Activated CD8-positive, alpha-beta T cell treated with anti-CD3 and anti-CD28 coated beads, Interleukin-2, amount 10 ng/mL, durations not matched to agents 7 days and 5 days (primary cell): Measurements from ENCODE around the gene CENPQ. TPM values are rescaled to one million over a fixed set of nuclear protein-coding genes. Genes with fewer than 3 reads are reported as not detected.

Experiments used
- ATAC-seq: fragments of 150-1000 bp; cut with Tn5 transposase; one replicate; pipeline ENCODE4 v1.10.0; 2021; ENCODE audit warnings: moderate library complexity
- CTCF ChIA-PET: fragments of 350-600 bp; sonication (Branson Sonifier 250); formaldehyde crosslinking; loops from one replicate; lab custom pipeline; 2021; ENCODE audit warnings: antibody characterized with exemption; lab: Charles Lee
- POLR2A ChIA-PET: fragments of 350-600 bp; sonication (Branson Sonifier 250); formaldehyde crosslinking; loops from one replicate; lab custom pipeline; 2021; ENCODE audit warnings: antibody characterized with exemption; lab: Charles Lee
- DNase-seq: peaks from one replicate; pipeline ENCODE4 v3.0.0-alpha.2; 2020
- H3K27ac Mint-ChIP-seq: one replicate; pipeline ENCODE4 v1.8.0; 2021; ENCODE audit warnings: mild to moderate bottlenecking, mixed read lengths
- H3K27me3 Mint-ChIP-seq: one replicate; pipeline ENCODE4 v1.8.0; 2021; ENCODE audit warnings: low read depth, mixed read lengths
- H3K36me3 Mint-ChIP-seq: one replicate; pipeline ENCODE4 v1.8.0; 2021; ENCODE audit warnings: low read depth, mixed read lengths
- H3K4me1 Mint-ChIP-seq: one replicate; pipeline ENCODE4 v1.8.0; 2021; ENCODE audit warnings: low read depth, mixed read lengths
- H3K4me3 Mint-ChIP-seq: one replicate; pipeline ENCODE4 v1.8.0; 2021; ENCODE audit warnings: mild to moderate bottlenecking, mixed read lengths
- H3K9me3 Mint-ChIP-seq: one replicate; pipeline ENCODE4 v1.8.0; 2022; ENCODE audit warnings: mixed read lengths; ENCODE audit not compliant: insufficient read depth
- total RNA-seq, 2 experiments: library from RNA; stranded (reverse); gene quantifications; one replicate each; pipeline ENCODE4 v1.2.3, GENCODE V29; 2021

CENPQ gene, protein sequence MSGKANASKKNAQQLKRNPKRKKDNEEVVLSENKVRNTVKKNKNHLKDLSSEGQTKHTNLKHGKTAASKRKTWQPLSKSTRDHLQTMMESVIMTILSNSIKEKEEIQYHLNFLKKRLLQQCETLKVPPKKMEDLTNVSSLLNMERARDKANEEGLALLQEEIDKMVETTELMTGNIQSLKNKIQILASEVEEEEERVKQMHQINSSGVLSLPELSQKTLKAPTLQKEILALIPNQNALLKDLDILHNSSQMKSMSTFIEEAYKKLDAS
- 10 to 100 TPM; 18.2 to 18.9 TPM for total RNA-seq

DNA sequence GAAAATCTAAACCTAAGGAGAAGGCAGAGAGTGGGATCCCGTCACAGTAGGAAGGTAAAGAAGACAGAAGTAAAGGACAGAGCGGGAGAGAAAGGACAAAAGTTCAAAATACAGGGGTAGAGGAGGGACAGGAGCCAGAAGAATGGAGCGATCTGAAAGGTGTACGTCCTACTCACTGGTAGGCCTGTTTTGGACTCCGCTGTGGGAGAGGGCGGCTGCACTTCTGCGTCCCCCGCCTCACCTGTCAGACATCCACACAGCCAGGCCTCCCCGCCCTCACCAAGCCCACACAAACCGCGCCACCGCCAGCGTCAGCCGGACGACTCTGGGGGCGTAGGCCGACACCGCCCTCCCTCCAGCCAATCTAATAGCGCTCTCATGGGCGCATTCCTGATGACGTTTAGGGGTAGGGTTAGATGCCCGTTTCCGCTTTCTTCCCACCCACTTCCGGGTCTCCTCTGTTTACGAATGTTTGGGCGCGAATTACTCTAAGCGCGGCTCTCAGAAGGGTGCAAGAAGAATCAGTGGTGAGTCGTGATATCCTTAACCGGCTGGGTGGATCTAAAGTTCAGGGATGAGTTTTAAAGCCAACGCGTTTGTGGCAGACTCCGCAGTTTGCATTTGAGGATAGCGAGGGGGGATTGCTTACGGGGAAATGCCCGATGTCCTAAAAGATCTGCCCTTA, at the start of gene CENPQ, which contains the start of gene MMUT:
Gene CENPQ, plus strand, starts transcription at position 444 of the 685 bp plus-strand sequence. CDS start 6,807 bp downstream, outside the sequence.
Gene MMUT, minus strand, starts transcription at position 327 of the 685 bp plus-strand sequence. CDS start 3,787 bp downstream, outside the sequence.
- POLR2A ChIA-PET, result no interaction called here
- no peaks in the 10 kb centered on the region for H3K27me3 Mint-ChIP-seq
- DNase-seq (peak; percentile 96), ATAC-seq (peak; percentile 99)
- CTCF ChIA-PET, result interaction anchor here (1.2 kb wide), 1 partner anchor 9 kb away, joined by 3 read pairs; no protein-coding TSS in a partner anchor
- H3K9me3 Mint-ChIP-seq, result no peaks in the 10 kb centered on the region
- peaks cover 39% of the 10 kb centered on the region for H3K4me1 Mint-ChIP-seq
- H3K36me3 Mint-ChIP-seq, result peaks cover 21% of the 10 kb centered on the region
- peak within 1 kb of the TSS; percentile 97 for H3K27ac Mint-ChIP-seq
- H3K4me3 Mint-ChIP-seq, result peak within 1 kb of the TSS; percentile 99

DNA sequence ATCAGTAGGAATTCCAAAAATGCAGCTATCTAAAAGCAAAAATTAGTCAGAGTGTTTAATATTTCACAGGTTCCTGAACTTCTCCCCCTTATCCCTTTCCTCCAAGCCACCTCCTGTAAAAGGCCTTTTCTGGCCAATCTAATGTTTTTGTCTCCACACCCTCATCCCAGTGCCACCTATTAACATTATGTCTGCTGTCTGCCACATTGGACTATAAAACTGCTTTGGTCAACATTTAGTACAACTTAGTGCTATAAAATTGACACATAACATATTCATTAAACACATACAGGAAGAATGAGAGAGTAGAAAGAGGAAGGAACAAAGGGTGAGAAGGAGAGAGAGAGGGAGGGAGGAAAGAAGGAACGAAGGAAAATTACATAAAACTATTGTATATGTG, 47.8 kb upstream of the CENPQ start:
- Mint-ChIP-seq H3K4me3 (no peak overlapping the region), H3K9me3 (no peaks in the 10 kb centered on the region), H3K27me3 (peaks cover 15% of the 10 kb centered on the region), H3K27ac (no peak overlapping the region), H3K36me3 (no peaks in the 10 kb centered on the region), H3K4me1 (no peaks in the 10 kb centered on the region)
- CTCF ChIA-PET, result no interaction called here
- ATAC-seq (no peak), DNase-seq (no peak)
- POLR2A ChIA-PET, result no interaction called here

DNA sequence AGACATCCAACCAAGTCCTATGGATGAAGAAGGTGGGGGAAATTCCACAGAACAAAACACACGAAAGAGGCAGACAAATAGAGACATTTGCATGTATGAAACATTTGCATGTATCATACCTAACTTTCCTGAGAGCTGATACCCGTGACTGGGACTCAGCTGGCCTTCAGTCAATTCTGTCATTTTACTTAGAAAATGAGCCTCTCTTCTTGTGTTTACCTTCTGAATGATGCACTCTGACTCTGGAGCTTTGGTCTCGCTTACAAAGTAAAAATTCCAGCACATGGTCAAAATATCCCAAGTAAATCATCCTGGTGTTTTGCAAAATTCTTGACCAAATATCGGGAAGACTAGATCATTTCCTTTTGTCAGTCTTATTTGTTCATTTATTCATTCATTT, 47.0 kb upstream of the CENPQ start:
- no peak for ATAC-seq

DNA sequence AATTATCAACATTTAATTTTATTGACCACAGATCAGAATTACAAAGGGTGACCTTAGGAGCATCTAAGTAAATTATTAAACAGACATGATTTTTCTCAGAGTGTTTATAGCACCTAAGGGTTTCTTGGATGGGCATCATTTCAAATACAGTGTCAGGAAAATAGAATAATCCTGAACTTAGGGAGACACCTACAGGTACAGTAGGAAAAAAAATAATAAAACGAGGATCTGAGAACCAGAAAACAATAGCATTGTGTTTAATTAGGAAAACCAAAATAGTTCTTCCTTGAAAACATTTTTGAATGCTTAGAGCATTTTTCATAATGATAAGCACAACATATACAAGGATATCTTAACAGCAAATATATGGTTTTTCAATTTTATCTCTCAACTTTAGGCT, 39.4 kb upstream of the CENPQ start:
- ChIA-PET CTCF (no interaction called here), POLR2A (no interaction called here)
- Mint-ChIP-seq H3K36me3 (no peaks in the 10 kb centered on the region), H3K27ac (no peak overlapping the region), H3K4me3 (no peak overlapping the region), H3K27me3 (peaks cover 7% of the 10 kb centered on the region), H3K4me1 (no peaks in the 10 kb centered on the region), H3K9me3 (no peaks in the 10 kb centered on the region)
- DNase-seq, result no peak
- no peak for ATAC-seq

More for the DNA sequence above, 47.0 kb upstream of the CENPQ start:
- H3K4me1 Mint-ChIP-seq, result no peaks in the 10 kb centered on the region
- H3K27me3 Mint-ChIP-seq, result peaks cover 19% of the 10 kb centered on the region
- POLR2A ChIA-PET, result no interaction called here
- no peaks in the 10 kb centered on the region for H3K9me3 Mint-ChIP-seq
- CTCF ChIA-PET, result no interaction called here
- DNase-seq, result no peak
- H3K36me3 Mint-ChIP-seq, result no peaks in the 10 kb centered on the region
- no peak overlapping the region for H3K27ac Mint-ChIP-seq
- no peak overlapping the region for H3K4me3 Mint-ChIP-seq

DNA sequence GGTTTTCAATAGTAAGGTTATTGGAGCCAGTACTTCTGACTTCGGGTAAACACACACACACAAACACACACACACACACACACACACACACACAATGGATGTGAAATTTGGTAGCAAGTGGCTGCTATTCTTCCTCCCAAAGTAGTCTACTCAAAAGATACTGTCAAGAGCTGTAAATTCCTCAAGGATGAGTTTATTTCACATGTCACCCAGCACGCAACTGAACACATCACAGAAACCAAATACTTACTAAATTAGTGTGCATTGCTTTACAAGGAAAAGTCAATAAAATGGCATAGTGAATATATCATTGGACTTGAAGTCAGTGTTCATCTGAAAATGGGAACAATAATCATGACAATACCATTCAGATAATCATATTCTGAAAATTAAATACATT, 33.0 kb upstream of the CENPQ start:
- Mint-ChIP-seq H3K4me1 (no peaks in the 10 kb centered on the region), H3K36me3 (peaks cover 16% of the 10 kb centered on the region), H3K4me3 (no peak overlapping the region), H3K27me3 (no peaks in the 10 kb centered on the region), H3K9me3 (no peaks in the 10 kb centered on the region), H3K27ac (no peak overlapping the region)
- DNase-seq (no peak), ATAC-seq (no peak)
- POLR2A ChIA-PET, result no interaction called here
- CTCF ChIA-PET, result interaction anchor here (0.7 kb wide), 1 partner anchor 20 kb away, joined by 3 read pairs; no protein-coding TSS in a partner anchor

DNA sequence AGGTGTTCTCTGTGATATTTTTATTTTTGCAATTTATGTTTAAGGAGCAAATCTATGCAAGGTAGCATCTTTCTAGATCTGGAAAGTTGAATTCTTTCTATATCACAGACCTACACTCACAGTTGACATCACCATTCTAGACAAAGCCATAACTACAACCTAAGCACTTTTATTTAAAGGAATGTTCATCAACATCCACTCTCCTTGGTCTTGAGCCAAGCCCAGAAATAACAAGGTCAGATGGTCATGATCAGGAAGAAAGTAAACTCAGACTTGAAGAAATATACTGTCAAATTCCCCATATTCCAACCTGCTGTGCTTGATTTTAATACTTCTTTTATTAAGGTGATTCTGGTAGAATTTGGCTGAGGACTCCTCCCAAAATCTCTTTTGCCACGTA, 32.3 kb upstream of the CENPQ start:
- DNase-seq (no peak), ATAC-seq (no peak)
- Mint-ChIP-seq H3K9me3 (no peaks in the 10 kb centered on the region), H3K27me3 (no peaks in the 10 kb centered on the region), H3K27ac (no peak overlapping the region), H3K36me3 (peaks cover 20% of the 10 kb centered on the region), H3K4me1 (no peaks in the 10 kb centered on the region), H3K4me3 (no peak overlapping the region)
- CTCF ChIA-PET, result no interaction called here
- POLR2A ChIA-PET, result no interaction called here

DNA sequence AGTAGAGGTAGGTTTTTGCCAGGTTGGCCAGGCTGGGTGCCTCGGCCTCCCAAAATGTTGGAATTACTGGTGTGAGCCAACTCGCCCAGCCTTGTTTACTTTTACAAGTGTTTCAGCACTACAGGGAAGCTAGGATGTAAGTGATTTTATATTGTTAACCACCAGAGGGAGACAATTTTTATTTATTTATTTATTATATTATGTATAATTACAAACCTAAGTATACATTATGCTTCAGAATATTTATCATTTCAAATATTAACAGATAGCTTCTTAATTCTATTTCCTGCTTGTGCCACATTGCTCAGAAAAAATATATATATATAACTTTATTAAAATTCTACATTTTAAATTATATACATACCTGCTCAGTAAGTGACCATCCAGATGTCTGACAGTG, 9.9 kb upstream of the CENPQ start:
- H3K27ac Mint-ChIP-seq, result no peak overlapping the region
- H3K36me3 Mint-ChIP-seq, result peaks cover 25% of the 10 kb centered on the region
- H3K9me3 Mint-ChIP-seq, result no peaks in the 10 kb centered on the region
- CTCF ChIA-PET, result interaction anchor here (0.9 to 1.2 kb wide), 4 partner anchors 8 to 97 kb away, joined by 3 to 5 read pairs (median 4); no protein-coding TSS in a partner anchor
- H3K4me1 Mint-ChIP-seq, result peaks cover 2% of the 10 kb centered on the region
- POLR2A ChIA-PET, result no interaction called here
- no peak overlapping the region for H3K4me3 Mint-ChIP-seq
- ATAC-seq (no peak), DNase-seq (no peak)
- no peaks in the 10 kb centered on the region for H3K27me3 Mint-ChIP-seq

DNA sequence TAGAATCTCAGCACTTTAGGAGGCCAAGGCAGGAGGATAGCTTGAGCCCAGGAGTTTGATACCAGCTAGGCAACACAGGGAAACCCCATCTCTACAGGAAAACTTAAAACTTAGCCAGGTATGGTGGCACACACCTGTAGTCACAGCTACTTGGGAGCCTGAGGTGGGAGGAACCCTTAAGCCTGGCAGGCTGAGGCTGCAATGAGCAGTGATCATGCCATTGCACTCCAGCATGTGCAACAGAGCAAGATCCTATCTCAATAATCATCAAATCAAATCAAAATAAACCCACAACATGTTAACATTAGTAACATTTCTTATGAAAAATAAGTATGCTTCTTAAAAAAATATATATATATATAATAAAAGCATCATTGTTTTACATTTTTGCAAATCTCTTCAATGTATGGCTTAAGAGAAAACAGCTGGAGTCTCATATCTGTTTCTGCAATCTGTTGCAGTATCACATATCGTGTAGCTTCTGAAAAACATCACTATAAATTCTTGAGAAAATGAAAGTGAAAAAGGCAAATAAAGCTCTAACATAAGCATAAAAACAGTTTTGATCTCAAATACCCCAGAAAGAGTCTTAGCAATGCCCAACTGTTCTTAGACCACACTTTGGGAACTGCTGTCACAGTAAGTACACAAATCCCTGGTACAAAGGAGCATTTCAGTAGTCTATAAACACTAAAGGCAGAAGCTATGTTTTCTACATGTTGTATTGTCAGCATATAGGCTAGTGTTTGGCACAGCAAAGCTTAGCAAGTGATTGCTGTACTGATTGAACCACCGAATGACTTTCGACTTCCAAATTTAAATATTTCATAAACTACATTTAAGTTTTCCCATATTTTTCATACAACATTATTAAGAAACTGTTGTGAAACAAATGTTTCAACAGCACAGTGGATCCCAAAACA, 8.1 kb upstream of the CENPQ start:
- H3K27ac Mint-ChIP-seq, result no peak overlapping the region
- CTCF ChIA-PET, result interaction anchor here (0.7 to 0.8 kb wide), 2 partner anchors 9 to 77 kb away, joined by 3 read pairs; partner anchors contain the start of gene CENPQ

DNA sequence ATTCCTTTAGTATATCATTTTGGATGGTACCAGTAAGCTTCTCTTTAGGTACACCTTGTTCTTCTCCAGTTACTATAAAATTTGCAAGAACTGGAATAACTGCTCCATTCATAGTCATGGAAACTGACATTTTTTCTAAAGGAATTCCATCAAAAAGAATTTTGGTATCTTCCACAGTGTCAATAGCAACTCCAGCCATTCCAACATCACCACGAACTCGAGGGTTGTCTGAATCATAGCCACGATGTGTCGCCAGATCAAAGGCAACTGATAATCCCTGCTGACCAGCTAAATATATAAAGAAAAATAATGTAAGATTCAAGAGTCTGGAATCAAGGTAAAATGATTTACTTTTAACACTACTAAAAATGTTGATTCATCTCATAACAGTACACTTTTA, 5.4 kb upstream of the CENPQ start:
- POLR2A ChIA-PET, result no interaction called here
- peaks cover 14% of the 10 kb centered on the region for H3K4me1 Mint-ChIP-seq
- no peak for ATAC-seq
- H3K4me3 Mint-ChIP-seq, result no peak overlapping the region
- peaks cover 20% of the 10 kb centered on the region for H3K36me3 Mint-ChIP-seq
- no peaks in the 10 kb centered on the region for H3K27me3 Mint-ChIP-seq
- DNase-seq, result no peak
- CTCF ChIA-PET, result no interaction called here
- H3K9me3 Mint-ChIP-seq, result no peaks in the 10 kb centered on the region
- no peak overlapping the region for H3K27ac Mint-ChIP-seq

More for the DNA sequence above, 8.1 kb upstream of the CENPQ start:
- POLR2A ChIA-PET, result no interaction called here
- Mint-ChIP-seq H3K4me1 (peaks cover 2% of the 10 kb centered on the region), H3K9me3 (no peaks in the 10 kb centered on the region), H3K4me3 (no peak overlapping the region), H3K27me3 (no peaks in the 10 kb centered on the region), H3K36me3 (peaks cover 22% of the 10 kb centered on the region)
- DNase-seq (no peak), ATAC-seq (no peak)

DNA sequence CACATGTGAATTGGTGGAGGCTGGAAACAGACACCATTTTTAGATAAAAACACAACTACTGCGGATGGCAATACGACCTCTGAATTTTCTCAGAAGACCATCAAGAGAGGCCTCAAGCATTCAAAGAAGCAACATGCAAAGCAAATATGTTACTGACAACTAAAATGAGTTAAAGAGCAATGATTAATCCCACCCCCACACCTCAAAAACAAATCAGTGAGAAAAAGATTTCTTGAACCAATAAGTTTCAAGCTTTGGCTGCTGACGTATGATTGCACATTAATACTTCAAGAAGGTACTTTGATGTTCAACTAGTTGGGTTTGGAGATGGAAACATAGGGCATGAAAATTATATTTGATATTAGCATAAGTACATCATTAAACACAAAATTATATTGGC, 1.1 kb upstream of the CENPQ start:
- no peak for ATAC-seq
- peak overlapping the region; percentile 99 for H3K4me3 Mint-ChIP-seq
- no peak for DNase-seq
- H3K27me3 Mint-ChIP-seq, result no peaks in the 10 kb centered on the region
- H3K4me1 Mint-ChIP-seq, result peaks cover 39% of the 10 kb centered on the region
- CTCF ChIA-PET, result interaction anchor here (0.9 kb wide), 1 partner anchor 9 kb away, joined by 5 read pairs; no protein-coding TSS in a partner anchor
- H3K27ac Mint-ChIP-seq, result peak overlapping the region; percentile 97
- peaks cover 25% of the 10 kb centered on the region for H3K36me3 Mint-ChIP-seq
- H3K9me3 Mint-ChIP-seq, result no peaks in the 10 kb centered on the region
- POLR2A ChIA-PET, result interaction anchor here (0.8 kb wide), 1 partner anchor 1985 kb away, joined by 4 read pairs; the partner anchor contains the start of gene CD2AP

DNA sequence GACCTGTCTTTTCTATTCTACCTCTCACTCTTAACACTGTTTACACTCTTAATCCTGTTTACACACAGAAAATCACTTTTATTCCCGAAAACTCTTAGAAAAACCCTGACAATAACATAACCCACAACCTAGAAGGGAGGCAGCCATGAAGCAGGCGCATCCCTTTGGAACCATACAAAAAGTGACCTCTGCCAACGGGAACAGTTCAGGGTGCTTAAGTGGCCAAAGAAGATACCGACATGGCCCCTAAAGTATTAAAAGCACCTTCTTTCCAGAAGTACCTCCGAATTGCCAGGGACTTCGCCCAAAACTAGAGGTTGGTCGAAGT, 607 bp upstream of the CENPQ start:
- Mint-ChIP-seq H3K9me3 (no peaks in the 10 kb centered on the region), H3K36me3 (peaks cover 23% of the 10 kb centered on the region), H3K27me3 (no peaks in the 10 kb centered on the region), H3K27ac (peak overlapping the region; percentile 97), H3K4me3 (peak overlapping the region; percentile 99), H3K4me1 (peaks cover 39% of the 10 kb centered on the region)
- ChIA-PET CTCF (no interaction called here), POLR2A (no interaction called here)
- ATAC-seq (peak; percentile 9), DNase-seq (no peak)
